T1000 (cell line): ENCODE measurements around the gene PCLAF.
"Not testable (repeated sequence)": the region's sequence is repeated elsewhere in the genome, so short reads cannot be mapped to it uniquely, and the experiment has no call there.

Source experiments
- DNase-seq: peaks from one replicate; lab custom pipeline; 2025; ENCODE audit warnings: mixed read lengths; lab: John Stamatoyannopoulos, UW

Gene PCLAF

DNA sequence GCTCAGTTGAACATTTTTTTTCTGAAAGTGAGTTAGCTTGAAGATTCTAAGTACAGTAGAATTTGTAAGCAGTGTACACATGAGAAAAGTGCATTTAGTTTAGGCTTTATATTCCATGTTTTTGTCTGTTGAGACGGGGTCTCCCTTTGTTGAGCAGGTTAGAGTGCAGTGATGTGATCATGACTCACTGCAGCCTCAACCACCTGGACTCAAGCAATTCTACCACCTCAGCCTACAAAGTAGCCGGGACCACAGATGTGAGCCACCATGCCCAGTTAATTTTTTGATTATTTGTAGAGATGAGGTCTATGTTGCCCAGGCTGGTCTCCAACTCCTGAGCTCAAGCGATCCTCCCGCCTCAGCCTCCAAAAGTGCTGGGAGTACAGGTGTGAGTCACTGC lies 20.0 kb downstream of the PCLAF start:
- no peak for DNase-seq

DNA sequence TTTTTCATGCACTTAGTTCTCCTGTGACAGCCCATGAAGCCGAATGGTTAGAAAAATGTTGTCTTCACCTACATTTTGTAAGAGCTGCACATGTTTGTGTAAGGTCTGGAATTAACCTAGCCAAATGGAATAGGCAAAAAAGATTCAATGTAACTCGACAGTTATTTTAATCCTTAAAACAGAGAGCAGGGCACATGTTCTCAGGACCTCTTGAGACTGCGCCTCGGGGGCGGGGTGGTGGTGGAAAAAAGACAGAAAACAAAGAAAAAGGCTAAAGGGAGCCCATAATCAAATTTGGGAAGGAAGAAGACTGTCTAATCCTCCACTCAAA lies 24.6 kb downstream of the PCLAF start:
- DNase-seq = no peak

DNA sequence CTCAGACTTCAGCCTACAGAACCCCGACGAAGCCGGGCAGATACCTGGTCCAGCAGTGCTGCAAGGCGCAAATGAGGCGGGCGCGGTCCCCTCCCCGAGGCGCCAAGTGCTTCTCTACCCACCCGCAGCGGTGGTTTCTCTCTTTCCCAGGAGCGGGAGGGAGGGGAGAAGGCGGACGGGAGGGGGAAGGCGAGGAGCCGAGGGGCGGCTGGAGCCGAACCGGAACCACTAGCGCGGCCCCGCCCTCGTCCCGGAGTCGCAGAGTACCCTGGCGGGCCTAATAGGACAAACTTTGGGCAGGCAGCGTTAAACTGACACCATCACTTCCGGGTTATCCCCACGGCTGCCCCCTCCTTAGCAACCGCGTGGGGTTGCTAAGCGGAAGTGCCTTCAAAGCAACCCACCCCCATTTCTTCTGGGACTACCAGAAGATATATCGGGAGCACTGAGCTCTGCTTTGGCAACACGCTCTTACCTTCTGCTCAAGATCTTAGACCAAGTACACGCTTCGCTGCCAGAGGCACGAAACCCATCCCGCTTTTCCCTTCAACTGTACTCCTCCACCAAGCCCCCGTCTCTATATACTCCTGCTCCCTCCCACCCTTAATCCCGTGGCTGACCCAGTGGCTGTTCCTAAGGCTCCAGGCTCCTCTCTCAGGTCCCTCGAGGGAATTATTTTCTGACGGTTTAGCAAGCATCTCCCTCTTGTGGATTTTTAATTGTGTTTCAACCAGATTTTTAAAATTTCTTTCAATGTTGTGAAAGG lies 25.1 kb downstream of the PCLAF start, which contains the start of gene CSNK1G1:
CSNK1G1 (minus strand) TSS at position 230 of the 766 bp plus-strand sequence. CDS start 55,674 bp downstream, outside the sequence.
- peak; percentile 90 for DNase-seq

DNA sequence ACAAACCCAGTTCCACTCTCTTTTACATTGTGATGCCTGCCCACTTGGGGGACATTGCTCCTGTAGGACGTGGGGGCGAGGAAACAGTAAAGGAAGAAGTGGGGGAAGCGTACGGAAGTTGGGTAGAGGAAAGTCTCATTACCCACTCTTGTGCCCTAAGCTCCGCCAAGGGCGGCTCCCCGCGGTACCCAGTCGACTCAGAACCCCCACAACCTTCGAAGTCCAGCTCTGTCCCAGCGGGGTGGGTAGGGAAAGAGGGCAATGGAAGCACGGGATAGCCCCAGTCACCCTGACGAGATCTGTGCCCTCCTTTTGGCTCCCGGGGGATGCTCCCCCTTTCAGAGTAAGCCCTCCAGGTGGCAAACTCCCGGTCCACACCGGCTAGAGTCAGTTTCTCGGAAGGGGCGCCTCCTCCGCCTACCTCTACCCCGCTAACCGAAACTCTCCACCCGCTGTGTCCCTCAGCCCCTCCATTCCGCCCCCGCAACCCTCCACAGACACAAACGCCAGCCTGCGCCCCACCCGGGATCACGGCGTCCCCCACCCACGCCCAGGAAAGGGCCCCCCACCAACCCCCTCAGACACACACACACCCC lies 25.8 kb downstream of the PCLAF start:
- no peak for DNase-seq

GRCh38 chr15:64354688-64355344 lies 26.4 kb downstream of the PCLAF start:
- no peak for DNase-seq

DNA sequence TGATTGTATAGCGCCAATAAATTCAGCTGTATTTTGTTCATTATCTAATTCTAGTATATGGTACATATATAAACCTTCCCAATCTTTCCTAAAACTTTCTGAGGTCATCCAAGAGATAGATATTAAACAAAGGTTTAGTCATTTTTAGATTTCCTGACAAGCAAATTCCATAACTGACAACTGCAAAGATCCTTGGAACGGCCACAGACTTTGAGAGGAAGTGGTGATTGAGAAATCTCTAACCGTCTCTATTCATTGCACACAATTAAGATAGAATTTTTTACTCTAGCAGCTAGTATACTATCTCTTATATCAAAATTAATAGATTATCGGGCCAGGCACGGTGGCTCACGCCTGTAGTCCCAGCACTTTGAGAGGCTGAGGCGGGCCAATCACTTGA lies 30.0 kb downstream of the PCLAF start:
- DNase-seq = no peak

DNA sequence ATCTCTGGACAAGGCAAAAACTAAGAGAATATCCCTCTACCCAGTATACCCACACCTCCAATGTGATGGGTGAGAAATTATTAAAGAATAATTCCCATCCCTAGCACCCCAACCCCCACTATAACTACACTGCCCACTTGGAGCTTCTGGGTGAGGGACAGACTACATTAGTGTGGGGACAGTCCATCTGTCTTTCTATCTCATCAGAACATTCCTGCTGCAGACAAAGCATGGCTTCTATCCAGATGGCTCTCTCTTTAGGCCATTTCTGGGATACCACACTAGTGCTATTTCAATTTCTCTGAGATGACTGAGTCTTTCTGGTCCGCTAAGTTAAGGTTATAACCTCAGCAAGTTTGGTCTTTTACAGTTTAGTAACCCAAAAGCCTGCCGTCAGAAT lies 31.9 kb downstream of the PCLAF start:
- DNase-seq = no peak

DNA sequence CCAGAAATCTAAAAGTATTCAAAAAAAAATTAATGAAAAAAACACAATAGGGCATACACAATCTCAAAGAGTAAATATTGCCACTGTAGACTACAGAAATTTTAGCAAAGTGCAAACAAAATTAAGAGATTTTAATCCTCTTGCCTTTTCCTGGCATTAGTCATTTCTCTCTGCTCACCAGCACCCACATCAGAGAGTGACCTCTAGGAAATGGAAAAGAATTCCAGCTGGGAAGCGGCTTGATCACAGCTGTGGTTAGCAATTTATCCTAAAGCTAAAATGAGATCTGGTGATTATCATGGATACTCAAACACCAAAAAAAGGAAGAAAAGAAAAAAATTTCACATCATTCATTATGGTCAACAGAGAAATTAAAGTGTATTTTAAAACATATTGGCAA lies 32.8 kb downstream of the PCLAF start:
- no peak for DNase-seq

DNA sequence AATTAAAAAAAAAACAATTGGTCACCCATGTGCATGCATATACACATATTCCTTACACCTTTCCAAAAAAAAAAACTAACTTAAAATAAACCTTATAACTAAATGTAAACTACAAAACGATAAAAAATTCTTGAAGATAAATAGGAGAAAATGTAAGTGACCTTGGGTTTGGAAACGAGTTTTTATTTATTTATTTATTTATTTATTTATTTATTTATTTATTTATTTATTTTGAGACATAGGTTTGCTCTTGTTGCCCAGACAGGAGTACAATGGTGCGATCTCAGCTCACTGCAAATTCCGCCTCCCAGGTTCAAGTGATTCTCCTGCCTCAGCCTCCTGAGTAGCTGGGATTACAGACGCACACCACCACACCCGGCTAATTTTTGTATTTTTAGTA lies 35.0 kb downstream of the PCLAF start:
- DNase-seq = not testable (repeated sequence)

GRCh38 chr15:64344651-64345294 lies 36.5 kb downstream of the PCLAF start:
- DNase-seq = no peak

GRCh38 chr15:64343841-64344240 lies 37.4 kb downstream of the PCLAF start:
- DNase-seq = no peak

GRCh38 chr15:64343222-64343621 lies 38.0 kb downstream of the PCLAF start:
- DNase-seq = no peak

DNA sequence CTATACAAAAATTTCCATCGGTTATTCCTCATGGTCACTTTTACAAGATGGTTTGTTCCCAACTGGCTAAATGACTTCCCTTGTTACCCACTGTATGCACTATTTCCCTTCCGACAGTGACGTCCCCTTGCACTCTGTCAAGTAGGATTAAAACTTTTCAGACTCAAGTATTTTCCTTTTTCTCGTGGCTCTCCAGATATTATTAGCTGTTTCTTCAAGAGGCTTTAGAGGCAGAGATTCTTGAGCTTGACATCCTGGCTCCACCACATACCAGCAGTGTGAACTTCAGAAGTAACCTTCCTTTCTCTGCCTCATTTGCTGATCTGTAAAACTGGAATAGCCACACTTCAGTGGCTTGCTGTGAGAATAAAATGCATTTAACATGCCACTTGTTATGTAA lies 39.3 kb downstream of the PCLAF start:
- no peak for DNase-seq

- no peak for DNase-seq
Measured at GRCh38 chr15:64340355-64340754, 40.9 kb downstream of the PCLAF start.

GRCh38 chr15:64337761-64338160 lies 43.5 kb downstream of the PCLAF start:
- no peak for DNase-seq

- DNase-seq = no peak
Measured at GRCh38 chr15:64333986-64334929, 47.0 kb downstream of the PCLAF start.

DNA sequence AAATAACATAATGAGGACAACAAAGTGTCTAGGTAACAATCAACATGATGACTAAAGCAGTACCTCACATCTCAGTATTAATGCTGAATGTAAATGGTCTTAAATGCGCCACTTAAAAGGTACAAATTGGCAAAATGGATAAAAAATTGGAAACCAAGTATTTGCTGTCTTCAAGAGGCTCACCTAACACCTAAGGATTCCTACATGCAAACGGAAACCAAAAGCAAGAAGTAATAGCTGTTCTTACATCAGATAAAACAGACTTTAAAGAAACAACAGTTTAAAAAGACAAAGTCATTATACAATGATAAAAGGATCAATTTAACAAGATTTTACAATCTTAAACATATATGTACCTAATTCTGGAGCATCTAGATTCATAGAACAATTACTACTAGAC lies 47.7 kb downstream of the PCLAF start:
- DNase-seq = no peak

GRCh38 chr15:64331668-64332067 lies 49.6 kb downstream of the PCLAF start:
- not testable (repeated sequence) for DNase-seq

DNA sequence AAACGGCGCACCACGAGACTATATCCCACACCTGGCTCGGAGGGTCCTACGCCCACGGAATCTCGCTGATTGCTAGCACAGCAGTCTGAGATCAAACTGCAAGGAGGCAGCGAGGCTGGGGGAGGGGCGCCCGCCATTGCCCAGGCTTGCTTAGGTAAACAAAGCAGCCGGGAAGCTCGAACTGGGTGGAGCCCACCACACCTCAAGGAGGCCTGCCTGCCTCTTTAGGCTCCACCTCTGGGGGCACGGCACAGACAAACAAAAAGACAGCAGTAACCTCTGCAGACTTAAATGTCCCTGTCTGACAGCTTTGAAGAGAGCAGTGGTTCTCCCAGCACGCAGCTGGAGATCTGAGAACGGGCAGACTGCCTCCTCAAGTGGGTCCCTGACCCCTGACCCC lies 54.3 kb downstream of the PCLAF start:
- DNase-seq = not testable (repeated sequence)

GRCh38 chr15:64326458-64326857 lies 54.8 kb downstream of the PCLAF start:
- DNase-seq = not testable (repeated sequence)

- no peak for DNase-seq
Measured at GRCh38 chr15:64324165-64324877, 56.9 kb downstream of the PCLAF start.
